GM18951 (cell line): ENCODE measurements around the gene DCTN5.

Experiments used
- POLR2A ChIP-seq: IDR thresholded peaks from 4 replicates; pipeline ENCODE4 v1.6.1; 2011; ENCODE audit warnings: mild to moderate bottlenecking; ENCODE audit not compliant: insufficient read length, insufficient read depth; ENCODE audit errors: extremely low read depth
- in situ Hi-C: fragments of 300-500 bp; cut with MboI; formaldehyde crosslinking; loops from one replicate; pipeline ENCODE4 v1.12.0; 2022; ENCODE audit warnings: low sequenced_read_pairs, mixed read lengths, inconsistent platforms; ENCODE audit not compliant: unreplicated experiment

DCTN5 gene

GRCh38 chr16:23634461-23635036, 6.7 kb upstream of the DCTN5 start:
- TF ChIP-seq POLR2A = no peak
- in situ Hi-C loops = no loop called here

GRCh38 chr16:23635958-23636357, 5.3 kb upstream of the DCTN5 start:
- TF ChIP-seq POLR2A = no peak
- in situ Hi-C loops = no loop called here

DNA sequence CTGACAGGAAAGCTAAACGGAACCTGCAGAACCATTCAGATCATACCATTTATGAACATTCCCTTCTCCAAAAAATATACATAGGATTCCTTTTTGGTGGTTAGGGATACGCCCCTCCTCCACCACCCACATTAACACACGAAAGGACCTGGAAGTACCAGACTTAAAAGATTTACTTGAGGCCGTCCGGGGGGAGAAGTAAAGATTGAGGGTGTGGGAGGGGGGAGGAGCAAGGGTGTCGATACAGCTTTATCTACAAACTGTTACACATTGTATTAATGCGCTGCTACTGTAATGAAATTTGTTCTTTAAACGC, 693 bp upstream of the DCTN5 start:
- TF ChIP-seq POLR2A = no peak
- in situ Hi-C loops = no loop called here

- TF ChIP-seq POLR2A = no peak
- in situ Hi-C loops = no loop called here
Observed at GRCh38 chr16:23642246-23642774, 1.0 kb downstream of the DCTN5 start.

DNA sequence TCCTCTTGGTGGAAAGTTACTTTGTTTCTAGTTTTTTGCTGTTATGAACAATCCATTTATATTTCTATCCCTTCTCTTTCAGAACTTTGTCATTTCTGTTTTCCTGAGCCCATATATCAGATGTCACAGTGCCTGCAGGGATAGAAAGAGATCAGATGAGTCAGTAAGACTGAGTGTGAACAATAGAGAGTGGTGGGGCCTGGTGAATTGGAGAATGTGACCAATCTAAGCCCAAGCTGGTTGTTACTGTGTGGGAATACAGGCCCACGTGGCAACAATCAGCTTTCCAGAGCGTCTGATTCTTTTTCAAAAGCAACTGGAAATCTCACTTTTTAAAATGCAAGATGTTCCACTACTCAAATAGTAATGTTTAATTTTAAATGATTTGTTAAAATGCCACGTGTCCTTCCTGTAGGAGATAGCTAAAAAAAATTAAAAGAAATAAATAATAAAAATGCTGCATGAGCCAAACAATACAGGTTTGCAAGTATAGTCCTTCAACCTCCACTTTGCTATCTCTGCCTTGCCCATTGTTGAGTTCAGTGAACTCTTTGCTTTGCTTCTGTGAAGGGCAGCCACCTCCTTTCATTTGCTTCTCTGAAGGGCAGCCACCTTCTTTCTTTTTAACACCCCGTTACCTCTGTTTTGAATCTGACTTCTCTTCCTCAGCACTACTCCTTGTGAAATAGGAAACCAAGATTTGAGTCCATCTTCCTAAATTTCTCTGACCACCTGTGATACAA, 9.6 kb downstream of the DCTN5 start:
- no peak for TF ChIP-seq POLR2A
- in situ Hi-C loops = no loop called here

DNA sequence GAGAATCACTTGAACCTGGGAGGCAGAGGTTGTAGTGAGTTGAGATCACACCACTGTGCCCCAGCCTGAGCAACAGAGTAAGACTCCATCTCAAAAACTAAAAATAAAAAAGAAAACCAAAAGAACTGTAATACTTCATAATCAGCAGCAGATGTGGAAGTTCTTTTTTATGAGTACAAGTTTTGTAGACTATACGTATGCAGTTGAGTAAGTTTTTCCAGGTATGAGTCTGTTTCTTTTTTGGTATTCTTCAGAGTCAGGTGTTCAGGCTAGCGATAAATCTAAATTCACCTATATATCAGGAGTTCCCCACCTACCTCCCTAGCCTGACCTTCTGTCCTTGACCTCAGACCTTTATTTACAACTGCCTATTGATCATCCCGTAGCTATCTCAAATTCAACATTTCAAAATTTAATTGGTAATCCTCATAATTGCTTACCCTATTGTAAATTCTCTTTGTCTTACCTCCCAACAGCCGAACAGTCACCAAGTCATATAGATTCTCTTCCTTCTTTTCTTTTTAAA, 10.7 kb downstream of the DCTN5 start:
- in situ Hi-C loops = no loop called here
- no peak for TF ChIP-seq POLR2A

- TF ChIP-seq POLR2A = no peak
- in situ Hi-C loops = no loop called here
Observed at GRCh38 chr16:23663918-23664317, 22.7 kb downstream of the DCTN5 start.

- no peak for TF ChIP-seq POLR2A
- in situ Hi-C loops = no loop called here
Observed at GRCh38 chr16:23666571-23667354, 25.5 kb downstream of the DCTN5 start.

DNA sequence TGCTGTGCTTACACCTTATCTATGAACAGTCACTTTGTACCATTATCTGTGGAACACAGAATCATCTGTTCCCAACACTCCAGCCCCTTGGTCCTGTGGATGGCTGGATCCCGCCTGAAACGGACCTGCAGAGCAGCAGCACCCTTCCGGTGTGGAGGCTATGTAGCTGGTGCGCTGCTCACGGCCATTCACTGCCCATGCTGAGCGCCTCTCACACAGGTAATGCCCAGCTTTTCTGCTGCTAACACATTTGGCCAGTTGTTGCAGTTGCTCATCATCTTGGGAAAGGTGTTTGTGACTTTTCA, 26.0 kb downstream of the DCTN5 start:
- TF ChIP-seq POLR2A = no peak
- in situ Hi-C loops = no loop called here

GRCh38 chr16:23668225-23668624, 27.0 kb downstream of the DCTN5 start:
- in situ Hi-C loops = no loop called here
- TF ChIP-seq POLR2A = no peak

DNA sequence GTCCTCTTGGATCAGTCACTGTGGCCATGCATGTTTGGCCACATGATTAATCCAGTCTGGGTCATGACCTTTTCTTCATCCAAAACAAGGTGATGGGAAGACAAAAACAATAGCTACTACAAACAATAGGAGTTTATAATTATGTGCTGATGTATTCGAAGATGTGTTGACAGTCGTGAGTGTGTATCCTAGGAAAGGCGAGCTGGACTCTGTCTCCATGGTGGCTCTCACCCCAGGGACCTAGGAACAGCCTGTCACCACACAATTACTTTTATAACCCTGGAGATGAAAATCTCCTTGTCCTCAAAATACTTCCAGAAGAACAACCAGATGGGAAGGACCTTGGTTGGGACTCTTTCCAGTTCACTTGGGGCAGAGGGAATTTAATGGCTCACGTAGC, 27.6 kb downstream of the DCTN5 start:
- TF ChIP-seq POLR2A = no peak
- in situ Hi-C loops = no loop called here

DNA sequence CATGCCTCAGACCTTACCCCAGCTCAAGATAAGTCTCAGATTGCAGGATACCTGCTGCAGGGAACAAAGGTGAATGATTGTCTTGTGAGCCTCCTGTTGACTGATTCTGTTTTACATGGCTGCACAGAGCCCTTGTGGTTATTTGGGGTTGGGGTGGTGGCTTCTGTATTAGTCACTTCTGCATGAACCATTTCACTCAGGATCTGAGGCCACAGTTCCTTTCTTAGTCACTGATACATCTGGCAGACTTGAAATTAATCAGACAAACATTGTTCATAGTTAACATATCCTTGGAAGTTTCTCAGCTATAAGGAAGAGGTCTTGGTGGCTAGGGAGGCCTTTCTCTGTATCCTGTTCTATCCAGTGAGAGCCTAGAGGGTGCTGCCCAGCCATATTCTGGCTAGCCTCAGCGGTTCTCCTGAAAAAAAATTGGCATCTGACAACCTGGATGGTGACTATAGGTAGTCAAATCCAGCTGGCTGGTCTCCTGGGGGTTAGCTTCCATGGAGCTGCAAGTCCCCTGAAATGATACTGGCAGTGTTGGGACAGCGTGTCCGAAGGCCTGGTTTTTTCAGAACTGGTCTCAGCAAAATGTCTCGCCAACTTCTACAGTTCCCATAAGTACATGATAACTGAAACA, 29.0 kb downstream of the DCTN5 start:
- in situ Hi-C loops = no loop called here
- TF ChIP-seq POLR2A = no peak

DNA sequence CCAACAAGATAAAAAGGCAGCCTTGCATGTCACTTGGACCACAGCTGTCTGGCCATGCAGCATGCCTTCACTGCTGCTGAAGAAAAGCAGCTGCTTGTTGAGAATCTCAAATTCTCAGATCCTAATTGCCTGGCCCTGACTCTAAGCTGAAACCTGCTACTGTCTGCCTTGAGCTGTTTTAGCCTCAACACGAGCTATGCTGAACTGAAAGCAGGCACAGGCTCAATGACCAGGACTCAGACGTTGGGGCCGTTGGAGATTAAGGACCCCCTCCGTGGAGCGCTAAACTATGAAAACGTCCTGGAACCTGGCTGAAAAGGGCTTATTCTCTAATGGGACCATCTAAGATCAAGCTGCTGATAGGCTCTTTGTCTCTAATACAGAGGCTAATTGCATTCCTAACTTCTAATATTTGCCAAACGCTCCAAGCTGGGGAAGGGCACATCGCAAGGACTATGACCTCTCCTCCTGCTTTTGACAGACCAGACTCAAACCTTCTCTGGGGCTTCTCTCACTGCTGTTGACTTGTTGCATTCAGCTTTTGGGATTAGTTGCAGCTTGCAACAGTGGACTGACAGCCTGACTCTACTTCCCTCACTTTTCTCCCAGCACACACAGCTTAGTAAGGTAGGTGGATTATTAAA, 32.8 kb downstream of the DCTN5 start:
- TF ChIP-seq POLR2A = no peak
- in situ Hi-C loops = no loop called here
